ENCODE data around the gene DGKD.

GRCh38 chr2:233414273-233414654 is 60.0 kb downstream of the DGKD start:
- no peak for TF ChIP-seq CTCF (conservative IDR thresholded peaks at IDR 0.05; ENCODE audit: low read length)
- no peak for TF ChIP-seq EZH2phosphoT487 (IDR thresholded peaks at IDR 0.05; ENCODE audit: borderline replicate concordance)

Data from Loucy (cell line).